Choroid plexus epithelial cell (primary cell): ENCODE data around the gene KLHDC4.
"Not testable (repeated sequence)": the region's sequence is repeated elsewhere in the genome, so short reads cannot be mapped to it uniquely, and the experiment has no call there.

Source experiments
- DNase-seq: peaks from one replicate; pipeline ENCODE4 v3.0.0-alpha.2; 2010; ENCODE audit warnings: low read depth
- H3K4me3 ChIP-seq: 2 replicates; pipeline ENCODE4 v1.5.1; 2011; ENCODE audit warnings: low read depth, mild to moderate bottlenecking, control low read depth, low read length, moderate library complexity
- TF ChIP-seq, protein P1 (sequence below): conservative IDR thresholded peaks from 2 replicates; pipeline ENCODE4 v1.5.1; 2011; ENCODE audit warnings: low read depth, mild to moderate bottlenecking, control low read depth, inconsistent platforms, low read length, moderate library complexity

Gene KLHDC4

GRCh38 chr16:87729266-87729954, 36.4 kb downstream of the KLHDC4 start:
- TF ChIP-seq, protein P1, sequence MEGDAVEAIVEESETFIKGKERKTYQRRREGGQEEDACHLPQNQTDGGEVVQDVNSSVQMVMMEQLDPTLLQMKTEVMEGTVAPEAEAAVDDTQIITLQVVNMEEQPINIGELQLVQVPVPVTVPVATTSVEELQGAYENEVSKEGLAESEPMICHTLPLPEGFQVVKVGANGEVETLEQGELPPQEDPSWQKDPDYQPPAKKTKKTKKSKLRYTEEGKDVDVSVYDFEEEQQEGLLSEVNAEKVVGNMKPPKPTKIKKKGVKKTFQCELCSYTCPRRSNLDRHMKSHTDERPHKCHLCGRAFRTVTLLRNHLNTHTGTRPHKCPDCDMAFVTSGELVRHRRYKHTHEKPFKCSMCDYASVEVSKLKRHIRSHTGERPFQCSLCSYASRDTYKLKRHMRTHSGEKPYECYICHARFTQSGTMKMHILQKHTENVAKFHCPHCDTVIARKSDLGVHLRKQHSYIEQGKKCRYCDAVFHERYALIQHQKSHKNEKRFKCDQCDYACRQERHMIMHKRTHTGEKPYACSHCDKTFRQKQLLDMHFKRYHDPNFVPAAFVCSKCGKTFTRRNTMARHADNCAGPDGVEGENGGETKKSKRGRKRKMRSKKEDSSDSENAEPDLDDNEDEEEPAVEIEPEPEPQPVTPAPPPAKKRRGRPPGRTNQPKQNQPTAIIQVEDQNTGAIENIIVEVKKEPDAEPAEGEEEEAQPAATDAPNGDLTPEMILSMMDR = no peak
- no peak for DNase-seq
- no peak overlapping the region for H3K4me3 ChIP-seq

DNA sequence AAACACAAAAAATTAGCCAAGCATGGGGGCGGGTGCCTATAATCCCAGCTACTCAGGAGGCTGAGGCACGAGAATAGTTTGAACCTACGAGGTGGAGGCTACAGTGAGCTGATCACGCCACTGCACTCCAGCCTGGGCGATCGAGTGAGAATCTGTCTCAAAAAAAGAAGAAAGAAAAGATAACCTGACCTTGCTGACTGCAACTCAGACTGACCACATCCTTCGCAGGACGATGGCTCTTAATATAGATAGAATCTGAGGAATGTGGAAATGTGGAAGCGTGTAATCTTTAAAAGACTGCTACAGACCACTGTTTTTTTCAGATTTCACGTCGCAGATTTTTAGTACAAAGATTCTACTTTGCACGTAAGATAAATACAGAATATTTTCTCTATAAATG, 37.8 kb downstream of the KLHDC4 start:
- TF ChIP-seq, protein P1 = no peak
- no peak overlapping the region for H3K4me3 ChIP-seq
- DNase-seq = peak; percentile 74

- no peak overlapping the region for H3K4me3 ChIP-seq
- no peak for DNase-seq
- TF ChIP-seq, protein P1 = no peak
Observed at GRCh38 chr16:87727346-87727745, 38.4 kb downstream of the KLHDC4 start.

- H3K4me3 ChIP-seq, DNase-seq: not testable (repeated sequence)
Observed at GRCh38 chr16:87726577-87726976, 39.2 kb downstream of the KLHDC4 start.

- DNase-seq = peak; percentile 91
- TF ChIP-seq, protein P1 = no peak
- no peak overlapping the region for H3K4me3 ChIP-seq
Observed at GRCh38 chr16:87725596-87726235, 40.1 kb downstream of the KLHDC4 start.

DNA sequence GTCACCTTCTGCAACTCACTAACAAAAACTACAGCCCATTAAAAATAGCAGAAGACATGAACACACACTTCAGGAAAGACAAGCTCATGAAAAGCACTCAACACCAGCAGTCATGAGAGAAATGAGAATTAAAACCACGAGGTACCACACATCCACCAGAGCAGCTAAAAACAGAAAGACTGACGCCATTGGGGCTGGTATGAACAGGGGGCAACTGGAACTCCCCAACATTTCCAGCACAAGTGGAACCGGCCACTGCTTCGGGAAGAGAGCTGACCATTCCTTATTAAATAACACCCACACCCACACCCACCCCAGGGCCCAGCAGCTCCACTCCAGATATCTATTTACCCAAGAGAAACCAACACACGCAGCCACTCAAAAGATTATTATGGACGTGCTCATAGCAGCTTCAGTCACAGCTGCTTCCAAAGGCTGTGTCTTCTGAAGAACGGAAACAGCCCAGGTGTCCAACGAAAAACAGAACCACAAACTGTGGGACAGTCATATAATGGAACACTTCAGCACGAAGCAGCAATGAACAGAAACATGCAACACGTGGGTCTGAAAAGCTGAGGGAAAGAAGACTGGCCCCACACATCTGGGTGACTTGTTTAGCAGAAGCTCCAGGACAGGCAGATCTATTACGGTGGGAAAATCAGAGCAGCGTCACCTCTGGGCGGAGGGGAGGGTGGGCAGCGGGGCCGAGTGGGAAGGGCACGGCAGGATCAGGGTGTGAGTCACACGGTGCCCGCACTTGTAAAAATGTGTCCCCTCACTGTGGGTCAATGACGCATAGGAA, 41.1 kb downstream of the KLHDC4 start:
- no peak for DNase-seq
- H3K4me3 ChIP-seq = no peak overlapping the region
- TF ChIP-seq, protein P1 = no peak

GRCh38 chr16:87723226-87723623, 42.6 kb downstream of the KLHDC4 start:
- no peak overlapping the region for H3K4me3 ChIP-seq

More at GRCh38 chr16:87723226-87723623, 42.6 kb downstream of the KLHDC4 start:
- TF ChIP-seq, protein P1 = no peak
- DNase-seq = peak; percentile 88
